Tibial nerve (tissue), 4 donors: ENCODE results near the gene SLC52A3. TPM values are rescaled to one million over a fixed set of nuclear protein-coding genes. Genes with fewer than 3 reads are reported as not detected.

ENCODE experiments used
- DNase-seq, 2 donors: peaks; one replicate each; pipeline ENCODE4 v3.0.0-alpha.2; 2019; ENCODE audit warnings: low spot score in 2 of 2
- H3K27ac ChIP-seq, 4 donors: fragments of 200-600 bp; sonication (generic) in 3 of 4; one replicate each; pipeline ENCODE4 v1.5.1; 2017 to 2019; ENCODE audit warnings: mild to moderate bottlenecking in 1 of 4
- H3K27me3 ChIP-seq, 2 donors: fragments of 200-600 bp; sonication (generic) in 1 of 2; one replicate each; pipeline versions ENCODE4 v1.5.1 to v1.6.0; 2017 to 2019
- H3K36me3 ChIP-seq, 3 donors: fragments of 200-600 bp; sonication (generic); one replicate each; pipeline ENCODE4 v1.5.1; 2018 to 2019
- H3K4me1 ChIP-seq, 4 donors: fragments of 200-600 bp; sonication (generic) in 3 of 4; one replicate each; pipeline ENCODE4 v1.5.1; 2017 to 2019
- H3K4me3 ChIP-seq, 4 donors: fragments of 200-600 bp; sonication (generic) in 3 of 4; one replicate each; pipeline ENCODE4 v1.5.1; 2017 to 2019; ENCODE audit warnings: mild to moderate bottlenecking in 1 of 4, moderate library complexity in 1 of 4
- H3K9me3 ChIP-seq, 4 donors: fragments of 200-600 bp; sonication (generic) in 3 of 4; one replicate each; pipeline ENCODE4 v1.5.1; 2017 to 2019
- CTCF ChIP-seq, 5 experiments: fragments of 200-600 bp in 3 of 5; fragments of 450-650 bp in 2 of 5; sonication (generic) in 3 of 5; IDR thresholded peaks; one replicate each; pipeline ENCODE4 v1.5.1; 2016 to 2019; ENCODE audit warnings: antibody characterized with exemption in 5 of 5, mild to moderate bottlenecking in 3 of 5, moderate library complexity in 2 of 5
- EP300 ChIP-seq, 2 donors: sonication (generic); formaldehyde crosslinking; IDR thresholded peaks; one replicate each; pipeline ENCODE4 v1.6.1; 2017; ENCODE audit warnings: antibody characterized with exemption in 2 of 2, mild to moderate bottlenecking in 1 of 2
- POLR2A ChIP-seq, 2 donors: fragments of 450-650 bp; IDR thresholded peaks; one replicate each; pipeline ENCODE4 v1.6.1; 2017; ENCODE audit warnings: antibody characterized with exemption in 2 of 2, mild to moderate bottlenecking in 2 of 2, moderate library complexity in 2 of 2
- WGBS, 2 donors: methylation state at CpG; one replicate each; pipeline ENCODE4 v1.1.5; 2018; 5-methylcytosine and 5-hydroxymethylcytosine counted together
- total RNA-seq, 4 donors: library from RNA; depleted of rRNA; stranded (reverse); fragments of >200 nt; gene quantifications; one replicate each; pipeline ENCODE4 v1.1.0, GENCODE V29; 2016

The SLC52A3 gene
- total RNA-seq, 4 donors from 2014 or later, result 0.42 to 13.2 (median 2.4) TPM

GRCh38 chr20:791056-791455 lies 22.8 kb upstream of the SLC52A3 start:
- Histone ChIP-seq H3K36me3 (no peaks in the 10 kb centered on the region), H3K4me1 (no peaks in the 10 kb centered on the region), H3K27ac (no peak overlapping the region), H3K9me3 (peaks cover 0 to 22% (median 0%) of the 10 kb centered on the region in 4 donors), H3K4me3 (no peak overlapping the region), H3K27me3 (no peaks in the 10 kb centered on the region)
- no peak for DNase-seq
- WGBS, 2 donors, result 50 to 53% methylated on average over 2 of the region's 2 CpGs
- TF ChIP-seq CTCF (IDR thresholded peaks at IDR 0.05), result no peak
- no peak for TF ChIP-seq POLR2A (IDR thresholded peaks at IDR 0.05)
- no peak for TF ChIP-seq EP300 (IDR thresholded peaks at IDR 0.05)

GRCh38 chr20:787825-788224 lies 19.5 kb upstream of the SLC52A3 start:
- no peak overlapping the region for H3K27ac ChIP-seq
- no peaks in the 10 kb centered on the region for H3K27me3 ChIP-seq
- no peak for TF ChIP-seq CTCF (IDR thresholded peaks at IDR 0.05)
- TF ChIP-seq POLR2A (IDR thresholded peaks at IDR 0.05), result no peak
- TF ChIP-seq EP300 (IDR thresholded peaks at IDR 0.05), result no peak
- no peaks in the 10 kb centered on the region for H3K4me1 ChIP-seq
- DNase-seq, result no peak
- H3K36me3 ChIP-seq, result no peaks in the 10 kb centered on the region
- WGBS, 2 donors, result 14 to 25% methylated on average over 1 of the region's 1 CpG
- no peak overlapping the region for H3K4me3 ChIP-seq
- peaks cover 0 to 18% (median 0%) of the 10 kb centered on the region in 4 donors for H3K9me3 ChIP-seq

GRCh38 chr20:779771-780170 lies 11.5 kb upstream of the SLC52A3 start:
- Histone ChIP-seq H3K4me3 (no peak overlapping the region), H3K27ac (no peak overlapping the region), H3K27me3 (no peaks in the 10 kb centered on the region), H3K9me3 (no peaks in the 10 kb centered on the region), H3K36me3 (no peaks in the 10 kb centered on the region), H3K4me1 (no peaks in the 10 kb centered on the region)
- TF ChIP-seq CTCF (IDR thresholded peaks at IDR 0.05), result no peak
- no peak for TF ChIP-seq POLR2A (IDR thresholded peaks at IDR 0.05)
- TF ChIP-seq EP300 (IDR thresholded peaks at IDR 0.05), result no peak
- DNase-seq, result no peak
- 65 to 84% methylated on average over 3 of the region's 3 CpGs for WGBS, 2 donors

- peaks cover 0 to under 1% of the 10 kb centered on the region in 2 donors for H3K27me3 ChIP-seq
- no peak overlapping the region for H3K27ac ChIP-seq
- 68 to 83% methylated on average over 2 of the region's 2 CpGs for WGBS, 2 donors
- TF ChIP-seq POLR2A (IDR thresholded peaks at IDR 0.05) (no peak), EP300 (IDR thresholded peaks at IDR 0.05) (no peak), CTCF (IDR thresholded peaks at IDR 0.05) (no peak)
- H3K4me1 ChIP-seq, result no peaks in the 10 kb centered on the region
- H3K4me3 ChIP-seq, result no peak overlapping the region
- DNase-seq, result no peak
- no peaks in the 10 kb centered on the region for H3K9me3 ChIP-seq
- no peaks in the 10 kb centered on the region for H3K36me3 ChIP-seq
These were observed 7.9 kb upstream of the SLC52A3 start for GRCh38 chr20:776165-776564.

GRCh38 chr20:775679-776135 lies 7.4 kb upstream of the SLC52A3 start:
- peak overlapping the region in 1 of 4 donors; percentile 19 for H3K27ac ChIP-seq
- DNase-seq, result no peak
- TF ChIP-seq CTCF (IDR thresholded peaks at IDR 0.05) (no peak), POLR2A (IDR thresholded peaks at IDR 0.05) (no peak), EP300 (IDR thresholded peaks at IDR 0.05) (no peak)
- H3K4me1 ChIP-seq, result no peaks in the 10 kb centered on the region
- H3K36me3 ChIP-seq, result no peaks in the 10 kb centered on the region
- WGBS, 2 donors, result 17 to 44% methylated on average over 11 of the region's 11 CpGs
- no peak overlapping the region for H3K4me3 ChIP-seq
- H3K9me3 ChIP-seq, result peaks cover 0 to 4% (median 0%) of the 10 kb centered on the region in 4 donors
- H3K27me3 ChIP-seq, result peaks cover 0 to 5% of the 10 kb centered on the region in 2 donors
